ENCODE data around the gene GNGT2.
A peak's percentile ranks its signal among the peaks of the same experiment; 100 is the strongest.

Gene GNGT2

DNA sequence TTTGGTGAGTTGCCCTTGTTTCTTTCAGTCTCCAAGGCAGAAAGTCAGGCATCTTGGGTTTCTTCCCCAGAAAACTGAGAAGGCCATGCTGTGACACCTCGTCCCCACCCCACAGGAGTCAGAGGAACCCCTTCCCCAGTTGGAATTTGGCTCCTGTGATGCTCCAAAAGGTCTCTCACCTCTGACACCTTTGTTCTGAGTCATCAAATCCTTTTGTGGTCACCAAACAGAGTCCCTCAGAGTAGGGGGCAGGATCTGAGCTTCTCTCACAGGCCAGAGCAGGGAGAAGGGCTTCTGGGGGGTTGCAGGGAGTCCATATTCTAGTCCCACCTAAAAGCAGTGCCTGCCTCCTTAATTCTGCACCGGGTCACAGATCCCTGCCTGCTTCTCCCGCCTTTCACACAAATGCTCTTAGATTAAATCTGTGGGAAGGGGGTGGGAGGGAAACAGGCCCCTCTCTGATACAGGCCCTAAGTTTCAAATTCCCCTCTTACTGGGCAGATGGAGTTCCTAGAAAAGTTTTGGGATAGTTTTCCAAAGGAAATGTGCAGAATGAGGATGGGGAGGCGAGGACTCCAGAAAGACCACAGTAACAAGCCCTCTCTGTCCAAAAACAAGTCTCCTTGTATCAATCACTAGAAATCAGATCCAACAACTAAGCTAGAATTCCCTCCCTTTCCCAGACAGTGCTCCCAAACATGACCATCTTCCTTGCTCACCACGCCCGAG, 18.9 kb upstream of the GNGT2 start:
- TF ChIP-seq, protein P1, sequence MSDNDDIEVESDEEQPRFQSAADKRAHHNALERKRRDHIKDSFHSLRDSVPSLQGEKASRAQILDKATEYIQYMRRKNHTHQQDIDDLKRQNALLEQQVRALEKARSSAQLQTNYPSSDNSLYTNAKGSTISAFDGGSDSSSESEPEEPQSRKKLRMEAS (IDR thresholded peaks at IDR 0.05): no peak
- TF ChIP-seq TAF1 (IDR thresholded peaks at IDR 0.05; ENCODE audit: low read depth) (no peak), CREB1 (IDR thresholded peaks at IDR 0.05; ENCODE audit: low read depth) (no peak), RAD21 (IDR thresholded peaks at IDR 0.05; ENCODE audit: low read depth) (no peak), EGR1 (IDR thresholded peaks at IDR 0.05) (no peak), NFIC (IDR thresholded peaks at IDR 0.05) (no peak), CEBPB (IDR thresholded peaks at IDR 0.05) (no peak), EP300 (IDR thresholded peaks at IDR 0.05; ENCODE audit: borderline replicate concordance) (no peak), ZBTB7A (IDR thresholded peaks at IDR 0.05; ENCODE audit: low read depth) (no peak), YY1 (IDR thresholded peaks at IDR 0.05; ENCODE audit: low read depth) (no peak), TCF12 (IDR thresholded peaks at IDR 0.05; ENCODE audit: low read depth) (no peak)
- TF ChIP-seq, protein P2, sequence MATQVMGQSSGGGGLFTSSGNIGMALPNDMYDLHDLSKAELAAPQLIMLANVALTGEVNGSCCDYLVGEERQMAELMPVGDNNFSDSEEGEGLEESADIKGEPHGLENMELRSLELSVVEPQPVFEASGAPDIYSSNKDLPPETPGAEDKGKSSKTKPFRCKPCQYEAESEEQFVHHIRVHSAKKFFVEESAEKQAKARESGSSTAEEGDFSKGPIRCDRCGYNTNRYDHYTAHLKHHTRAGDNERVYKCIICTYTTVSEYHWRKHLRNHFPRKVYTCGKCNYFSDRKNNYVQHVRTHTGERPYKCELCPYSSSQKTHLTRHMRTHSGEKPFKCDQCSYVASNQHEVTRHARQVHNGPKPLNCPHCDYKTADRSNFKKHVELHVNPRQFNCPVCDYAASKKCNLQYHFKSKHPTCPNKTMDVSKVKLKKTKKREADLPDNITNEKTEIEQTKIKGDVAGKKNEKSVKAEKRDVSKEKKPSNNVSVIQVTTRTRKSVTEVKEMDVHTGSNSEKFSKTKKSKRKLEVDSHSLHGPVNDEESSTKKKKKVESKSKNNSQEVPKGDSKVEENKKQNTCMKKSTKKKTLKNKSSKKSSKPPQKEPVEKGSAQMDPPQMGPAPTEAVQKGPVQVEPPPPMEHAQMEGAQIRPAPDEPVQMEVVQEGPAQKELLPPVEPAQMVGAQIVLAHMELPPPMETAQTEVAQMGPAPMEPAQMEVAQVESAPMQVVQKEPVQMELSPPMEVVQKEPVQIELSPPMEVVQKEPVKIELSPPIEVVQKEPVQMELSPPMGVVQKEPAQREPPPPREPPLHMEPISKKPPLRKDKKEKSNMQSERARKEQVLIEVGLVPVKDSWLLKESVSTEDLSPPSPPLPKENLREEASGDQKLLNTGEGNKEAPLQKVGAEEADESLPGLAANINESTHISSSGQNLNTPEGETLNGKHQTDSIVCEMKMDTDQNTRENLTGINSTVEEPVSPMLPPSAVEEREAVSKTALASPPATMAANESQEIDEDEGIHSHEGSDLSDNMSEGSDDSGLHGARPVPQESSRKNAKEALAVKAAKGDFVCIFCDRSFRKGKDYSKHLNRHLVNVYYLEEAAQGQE (IDR thresholded peaks at IDR 0.05; ENCODE audit: low read depth): no peak
- TF ChIP-seq, protein P3, sequence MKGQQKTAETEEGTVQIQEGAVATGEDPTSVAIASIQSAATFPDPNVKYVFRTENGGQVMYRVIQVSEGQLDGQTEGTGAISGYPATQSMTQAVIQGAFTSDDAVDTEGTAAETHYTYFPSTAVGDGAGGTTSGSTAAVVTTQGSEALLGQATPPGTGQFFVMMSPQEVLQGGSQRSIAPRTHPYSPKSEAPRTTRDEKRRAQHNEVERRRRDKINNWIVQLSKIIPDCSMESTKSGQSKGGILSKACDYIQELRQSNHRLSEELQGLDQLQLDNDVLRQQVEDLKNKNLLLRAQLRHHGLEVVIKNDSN (IDR thresholded peaks at IDR 0.05): no peak

DNA sequence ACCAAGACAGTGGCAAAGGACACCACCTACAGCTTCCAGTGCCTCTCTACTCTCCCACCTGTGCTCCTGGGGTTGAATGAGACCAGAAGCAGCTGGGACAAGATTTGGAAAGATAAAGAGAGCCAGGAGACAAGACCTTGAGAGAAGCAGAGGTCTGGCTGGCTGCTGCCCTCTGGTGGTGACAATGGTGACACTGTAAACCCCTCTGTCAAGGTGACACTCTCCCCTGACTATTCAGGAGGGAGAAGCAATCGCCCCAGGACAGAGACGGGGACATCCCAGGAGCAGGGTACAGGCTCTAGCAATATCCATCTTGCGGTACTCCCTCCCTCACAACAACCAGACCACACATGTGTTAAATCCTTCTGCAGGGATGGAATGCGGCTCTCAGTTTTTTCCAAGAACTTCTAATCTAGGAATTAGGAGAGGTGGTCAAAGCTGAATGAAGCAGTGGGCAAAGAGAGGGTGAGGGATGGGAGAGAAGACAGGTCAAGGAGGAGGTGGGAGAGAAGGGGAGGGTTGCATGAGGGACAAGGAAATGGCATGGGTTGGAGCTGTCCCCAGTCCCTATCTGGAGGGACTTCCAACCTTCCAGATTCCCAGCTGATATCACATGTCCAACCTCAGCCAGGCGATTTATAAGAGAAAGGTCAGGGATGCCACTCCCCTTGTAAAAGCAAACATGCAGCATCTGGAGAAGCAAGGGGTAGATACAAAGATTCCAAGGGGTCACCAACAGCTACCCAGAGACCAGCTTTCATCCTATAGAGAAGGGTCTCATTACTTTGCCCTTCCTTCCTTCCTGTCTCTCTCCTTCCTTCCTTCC, 17.3 kb upstream of the GNGT2 start:
- TF ChIP-seq RAD21 (IDR thresholded peaks at IDR 0.05; ENCODE audit: low read depth): peak; percentile 82
- TF ChIP-seq, protein P3 (IDR thresholded peaks at IDR 0.05): no peak

DNA sequence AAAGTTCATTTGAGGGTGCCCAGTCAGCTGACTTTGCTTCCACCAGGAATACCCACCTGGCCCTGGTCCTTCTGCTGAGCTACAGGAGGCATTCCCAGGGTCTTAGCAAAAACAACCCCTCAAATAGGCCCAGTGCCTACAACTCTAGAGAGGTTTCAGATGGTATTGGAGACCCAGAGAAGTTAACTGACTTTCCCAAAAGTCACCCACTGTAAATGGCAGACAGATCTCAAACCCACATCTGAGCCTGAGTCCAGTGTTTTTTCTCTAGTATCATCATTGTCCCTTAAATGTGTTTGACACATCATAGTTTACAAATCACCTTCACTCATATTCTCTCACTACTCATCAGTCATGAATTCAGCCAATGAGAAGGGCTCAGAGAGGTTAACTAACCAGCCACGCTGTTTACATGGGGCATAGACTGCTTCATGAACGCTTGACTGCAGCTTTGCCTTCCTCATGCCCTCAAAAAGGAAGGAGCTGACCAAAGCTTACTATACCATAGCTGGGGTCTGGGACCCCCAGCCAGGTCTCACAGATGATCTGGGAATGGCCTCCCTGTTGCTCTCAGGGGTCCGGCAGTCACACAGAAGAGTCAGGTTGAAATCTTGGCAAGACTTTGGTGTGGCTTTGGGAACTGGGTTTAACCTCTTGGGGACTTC, 16.5 kb upstream of the GNGT2 start:
- TF ChIP-seq YY1 (IDR thresholded peaks at IDR 0.05; ENCODE audit: low read depth) (no peak), TEAD4 (IDR thresholded peaks at IDR 0.05) (no peak), NFIC (IDR thresholded peaks at IDR 0.05) (no peak), TCF12 (IDR thresholded peaks at IDR 0.05; ENCODE audit: low read depth) (no peak), ZBTB7A (IDR thresholded peaks at IDR 0.05; ENCODE audit: low read depth) (no peak), CREB1 (IDR thresholded peaks at IDR 0.05; ENCODE audit: low read depth) (no peak), TAF1 (IDR thresholded peaks at IDR 0.05; ENCODE audit: low read depth) (no peak), EGR1 (IDR thresholded peaks at IDR 0.05) (no peak), CEBPB (IDR thresholded peaks at IDR 0.05) (no peak), FOXM1 (IDR thresholded peaks at IDR 0.05; ENCODE audit: borderline replicate concordance, low read depth) (no peak), RAD21 (IDR thresholded peaks at IDR 0.05; ENCODE audit: low read depth) (no peak), EP300 (IDR thresholded peaks at IDR 0.05; ENCODE audit: borderline replicate concordance) (no peak)
- TF ChIP-seq, protein P3 (IDR thresholded peaks at IDR 0.05): no peak
- TF ChIP-seq, protein P2 (IDR thresholded peaks at IDR 0.05; ENCODE audit: low read depth): no peak
- TF ChIP-seq, protein P1 (IDR thresholded peaks at IDR 0.05): no peak

DNA sequence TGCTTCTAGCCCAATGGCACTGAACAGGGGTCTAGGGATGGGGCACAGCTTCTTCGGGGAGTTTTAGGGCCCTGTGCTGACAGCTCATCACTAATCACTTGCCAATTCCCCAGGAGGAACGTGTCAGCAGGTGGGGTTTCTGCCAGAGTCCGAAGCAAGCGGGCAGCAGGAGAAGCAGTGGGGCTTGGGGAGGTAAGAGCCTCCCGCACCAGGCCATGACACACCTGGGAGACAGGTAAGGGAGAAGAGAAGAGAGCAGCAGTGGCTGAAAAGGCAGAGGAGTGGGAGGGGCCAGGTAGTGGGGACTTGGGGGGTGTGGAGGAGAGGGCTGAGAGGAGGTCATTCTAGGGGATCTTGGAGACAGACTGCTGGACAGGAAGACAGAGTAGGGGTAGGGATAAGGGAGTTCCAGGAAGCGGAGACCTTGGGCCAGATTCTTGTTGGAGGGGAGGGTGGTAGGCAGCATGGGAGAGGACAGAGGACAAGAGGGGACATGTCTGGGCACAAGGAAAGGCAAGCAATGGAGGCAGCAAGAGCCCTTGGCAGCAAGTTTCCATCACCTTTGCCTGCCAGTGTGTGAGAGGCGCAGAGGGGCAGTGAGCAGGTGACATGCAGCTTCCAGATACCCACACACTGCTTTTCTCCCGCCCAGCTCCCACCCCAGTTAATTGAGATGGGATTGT, 15.3 kb upstream of the GNGT2 start:
- TF ChIP-seq EP300 (IDR thresholded peaks at IDR 0.05; ENCODE audit: borderline replicate concordance) (no peak), EGR1 (IDR thresholded peaks at IDR 0.05) (no peak), ZBTB7A (IDR thresholded peaks at IDR 0.05; ENCODE audit: low read depth) (no peak), YY1 (IDR thresholded peaks at IDR 0.05; ENCODE audit: low read depth) (no peak), CEBPB (IDR thresholded peaks at IDR 0.05) (no peak), NFIC (IDR thresholded peaks at IDR 0.05) (no peak)
- TF ChIP-seq, protein P3 (IDR thresholded peaks at IDR 0.05): no peak
- TF ChIP-seq, protein P1 (IDR thresholded peaks at IDR 0.05): no peak
- TF ChIP-seq, protein P2 (IDR thresholded peaks at IDR 0.05; ENCODE audit: low read depth): no peak
